Muscle layer of colon (tissue), 2 donors: ENCODE results near the gene ARL17B.
"Not testable (repeated sequence)": the region's sequence is repeated elsewhere in the genome, so short reads cannot be mapped to it uniquely, and the experiment has no call there.

Source experiments
- H3K27ac ChIP-seq: one replicate; pipeline ENCODE4 v1.7.0; 2013; ENCODE audit warnings: low read depth, mild to moderate bottlenecking, low read length, moderate library complexity
- H3K27me3 ChIP-seq, 2 donors: one replicate each; pipeline ENCODE4 v1.7.0; 2013; ENCODE audit warnings: low read length in 2 of 2, mild to moderate bottlenecking in 2 of 2; ENCODE audit not compliant: insufficient read depth in 2 of 2, control insufficient read depth in 1 of 2
- H3K36me3 ChIP-seq: one replicate; pipeline ENCODE4 v1.7.0; 2013; ENCODE audit warnings: mild to moderate bottlenecking, low read length; ENCODE audit not compliant: insufficient read depth
- H3K4me1 ChIP-seq: one replicate; pipeline ENCODE4 v1.7.0; 2013; ENCODE audit warnings: mild to moderate bottlenecking, low read length; ENCODE audit not compliant: insufficient read depth
- H3K4me3 ChIP-seq, 2 donors: one replicate each; pipeline ENCODE4 v1.7.0; 2013; ENCODE audit warnings: low read length in 2 of 2, low read depth in 1 of 2, mild to moderate bottlenecking in 1 of 2, moderate library complexity in 1 of 2
- H3K9ac ChIP-seq: one replicate; pipeline ENCODE4 v1.7.0; 2013; ENCODE audit warnings: low read length
- H3K9me3 ChIP-seq: one replicate; pipeline ENCODE4 v1.7.0; 2013; ENCODE audit warnings: mild to moderate bottlenecking, low read length
- donor health status: abdominal sarcoma.
- donor health status: Adenocarcinoma of cecum.

The ARL17B gene

GRCh38 chr17:46287587-46287986 is 74.0 kb downstream of the ARL17B start:
- H3K27ac ChIP-seq, H3K4me3 ChIP-seq, H3K9me3 ChIP-seq, H3K9ac ChIP-seq, H3K36me3 ChIP-seq, H3K27me3 ChIP-seq, H3K4me1 ChIP-seq: not testable (repeated sequence)

- H3K9ac ChIP-seq, H3K4me1 ChIP-seq, H3K27ac ChIP-seq, H3K27me3 ChIP-seq, H3K9me3 ChIP-seq, H3K36me3 ChIP-seq, H3K4me3 ChIP-seq: not testable (repeated sequence)
These were observed 74.8 kb downstream of the ARL17B start for GRCh38 chr17:46286764-46287221.

GRCh38 chr17:46285500-46285899 is 76.1 kb downstream of the ARL17B start:
- not testable (repeated sequence) for H3K27me3 ChIP-seq, H3K9ac ChIP-seq, H3K4me1 ChIP-seq, H3K9me3 ChIP-seq, H3K27ac ChIP-seq, H3K4me3 ChIP-seq, H3K36me3 ChIP-seq

GRCh38 chr17:46284467-46284866 is 77.1 kb downstream of the ARL17B start:
- not testable (repeated sequence) for H3K9me3 ChIP-seq, H3K9ac ChIP-seq, H3K4me3 ChIP-seq, H3K27me3 ChIP-seq, H3K27ac ChIP-seq, H3K4me1 ChIP-seq, H3K36me3 ChIP-seq

- not testable (repeated sequence) for H3K36me3 ChIP-seq, H3K9me3 ChIP-seq, H3K27me3 ChIP-seq, H3K9ac ChIP-seq, H3K27ac ChIP-seq, H3K4me3 ChIP-seq, H3K4me1 ChIP-seq
These were observed 78.9 kb downstream of the ARL17B start for GRCh38 chr17:46282635-46283034.

- H3K4me3 ChIP-seq, H3K36me3 ChIP-seq, H3K27ac ChIP-seq, H3K9me3 ChIP-seq, H3K4me1 ChIP-seq, H3K9ac ChIP-seq, H3K27me3 ChIP-seq: not testable (repeated sequence)
These were observed 80.2 kb downstream of the ARL17B start for GRCh38 chr17:46281336-46281735.

- H3K9ac ChIP-seq, H3K36me3 ChIP-seq, H3K9me3 ChIP-seq, H3K27me3 ChIP-seq, H3K4me1 ChIP-seq, H3K4me3 ChIP-seq, H3K27ac ChIP-seq: not testable (repeated sequence)
These were observed 84.7 kb downstream of the ARL17B start for GRCh38 chr17:46276728-46277479.

GRCh38 chr17:46274238-46274637 is 87.3 kb downstream of the ARL17B start:
- no peaks in the 10 kb centered on the region for H3K36me3 ChIP-seq
- H3K4me3 ChIP-seq = no peak overlapping the region
- no peak overlapping the region for H3K9ac ChIP-seq
- no peak overlapping the region for H3K27ac ChIP-seq
- H3K4me1 ChIP-seq = no peaks in the 10 kb centered on the region
- H3K27me3 ChIP-seq = no peaks in the 10 kb centered on the region
- H3K9me3 ChIP-seq = no peaks in the 10 kb centered on the region

GRCh38 chr17:46273541-46274236 is 87.9 kb downstream of the ARL17B start:
- Histone ChIP-seq H3K36me3 (no peaks in the 10 kb centered on the region), H3K27me3 (no peaks in the 10 kb centered on the region), H3K9ac (no peak overlapping the region), H3K4me3 (no peak overlapping the region), H3K27ac (no peak overlapping the region), H3K4me1 (no peaks in the 10 kb centered on the region), H3K9me3 (no peaks in the 10 kb centered on the region)

- no peaks in the 10 kb centered on the region for H3K9me3 ChIP-seq
- H3K27ac ChIP-seq = no peak overlapping the region
- H3K27me3 ChIP-seq = no peaks in the 10 kb centered on the region
- H3K36me3 ChIP-seq = no peaks in the 10 kb centered on the region
- no peak overlapping the region for H3K9ac ChIP-seq
- peaks cover 14% of the 10 kb centered on the region for H3K4me1 ChIP-seq
- H3K4me3 ChIP-seq = no peak overlapping the region
These were observed 91.5 kb downstream of the ARL17B start for GRCh38 chr17:46270032-46270431.

GRCh38 chr17:46266656-46267544 is 94.7 kb downstream of the ARL17B start:
- Histone ChIP-seq H3K27me3 (no peaks in the 10 kb centered on the region), H3K27ac (peak overlapping the region; percentile 86), H3K4me3 (peak overlapping the region; percentile 64 to 92), H3K4me1 (peaks cover 14% of the 10 kb centered on the region), H3K36me3 (no peaks in the 10 kb centered on the region), H3K9ac (peak overlapping the region; percentile 84), H3K9me3 (no peaks in the 10 kb centered on the region)
